A673 (cell line): ENCODE results near the gene NKX2-4.

Source experiments
- CTCF ChIP-seq: fragments of 300-800, 200-600 bp; sonication (generic); conservative IDR thresholded peaks from 2 replicates; pipeline ENCODE4 v1.5.1; 2017; ENCODE audit warnings: low read depth, mild to moderate bottlenecking, antibody characterized with exemption, low read length, moderate library complexity, mixed read lengths
- EZH2 ChIP-seq: fragments of 200-600 bp; sonication (generic); IDR thresholded peaks from 2 replicates; pipeline ENCODE4 v1.6.1; 2017; ENCODE audit warnings: borderline replicate concordance, low read depth, mild to moderate bottlenecking, mixed read lengths, antibody characterized with exemption, low read length; ENCODE audit not compliant: poor library complexity, severe bottlenecking

- TF ChIP-seq CTCF = no peak
- no peak for TF ChIP-seq EZH2
These were observed 32.9 kb downstream of the NKX2-4 start for GRCh38 chr20:21364413-21364812.
